Choroid plexus epithelial cell (primary cell): ENCODE data around the gene EVL.
"Not testable (repeated sequence)": the region's sequence is repeated elsewhere in the genome, so short reads cannot be mapped to it uniquely, and the experiment has no call there.

Source experiments
- DNase-seq: peaks from one replicate; pipeline ENCODE4 v3.0.0-alpha.2; 2010; ENCODE audit warnings: low read depth
- H3K4me3 ChIP-seq: 2 replicates; pipeline ENCODE4 v1.5.1; 2011; ENCODE audit warnings: low read depth, mild to moderate bottlenecking, control low read depth, low read length, moderate library complexity
- CTCF ChIP-seq: conservative IDR thresholded peaks from 2 replicates; pipeline ENCODE4 v1.5.1; 2011; ENCODE audit warnings: low read depth, mild to moderate bottlenecking, control low read depth, inconsistent platforms, low read length, moderate library complexity

EVL gene

GRCh38 chr14:100150932-100151587, 85.8 kb downstream of the EVL start:
- H3K4me3 ChIP-seq: no peak overlapping the region
- no peak for DNase-seq
- no peak for TF ChIP-seq CTCF

DNA sequence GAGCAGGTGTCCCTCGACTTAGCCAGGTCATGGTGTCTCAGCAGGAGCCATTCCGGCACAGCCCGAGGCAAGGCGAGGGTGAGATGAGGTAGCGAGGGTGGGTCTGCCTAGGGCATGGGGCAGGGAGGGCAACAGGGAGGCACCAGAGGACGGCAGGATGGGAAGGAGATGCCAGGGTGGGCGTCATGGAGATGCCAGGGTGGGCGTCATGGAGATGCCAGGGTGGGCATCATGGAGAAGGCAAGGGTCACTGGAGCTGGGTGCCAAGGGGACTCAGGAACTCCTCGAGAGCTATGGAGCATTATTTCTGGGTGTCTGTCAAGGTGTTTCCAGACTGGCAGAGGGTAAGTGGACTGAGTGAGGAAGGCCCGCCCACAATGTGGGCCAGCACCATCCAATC, 86.9 kb downstream of the EVL start:
- DNase-seq: no peak
- H3K4me3 ChIP-seq: no peak overlapping the region
- TF ChIP-seq CTCF: no peak

DNA sequence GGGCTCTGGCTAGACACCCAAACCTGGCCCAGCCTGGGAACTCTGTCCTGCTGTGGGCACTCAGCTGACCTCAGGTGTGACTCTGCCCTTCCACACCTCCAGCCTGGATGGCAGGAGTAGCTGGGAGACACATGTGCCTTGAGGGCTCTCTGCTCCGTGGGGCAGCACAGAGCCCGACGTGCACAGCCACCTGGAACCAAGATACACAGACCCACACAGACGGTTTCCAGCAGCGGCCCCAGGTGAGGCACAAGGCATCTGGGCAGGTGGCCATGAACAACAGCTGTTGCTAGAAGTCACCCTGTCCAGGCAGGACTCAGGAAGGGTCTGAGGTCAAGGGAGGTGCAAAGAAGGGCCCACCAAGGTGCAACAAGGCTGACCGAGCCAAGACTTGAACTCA, 88.3 kb downstream of the EVL start:
- no peak for DNase-seq
- H3K4me3 ChIP-seq: no peak overlapping the region
- TF ChIP-seq CTCF: no peak

GRCh38 chr14:100155049-100155621, 89.9 kb downstream of the EVL start:
- H3K4me3 ChIP-seq: no peak overlapping the region
- DNase-seq: peak; percentile 33
- peak; percentile 75 for TF ChIP-seq CTCF

DNA sequence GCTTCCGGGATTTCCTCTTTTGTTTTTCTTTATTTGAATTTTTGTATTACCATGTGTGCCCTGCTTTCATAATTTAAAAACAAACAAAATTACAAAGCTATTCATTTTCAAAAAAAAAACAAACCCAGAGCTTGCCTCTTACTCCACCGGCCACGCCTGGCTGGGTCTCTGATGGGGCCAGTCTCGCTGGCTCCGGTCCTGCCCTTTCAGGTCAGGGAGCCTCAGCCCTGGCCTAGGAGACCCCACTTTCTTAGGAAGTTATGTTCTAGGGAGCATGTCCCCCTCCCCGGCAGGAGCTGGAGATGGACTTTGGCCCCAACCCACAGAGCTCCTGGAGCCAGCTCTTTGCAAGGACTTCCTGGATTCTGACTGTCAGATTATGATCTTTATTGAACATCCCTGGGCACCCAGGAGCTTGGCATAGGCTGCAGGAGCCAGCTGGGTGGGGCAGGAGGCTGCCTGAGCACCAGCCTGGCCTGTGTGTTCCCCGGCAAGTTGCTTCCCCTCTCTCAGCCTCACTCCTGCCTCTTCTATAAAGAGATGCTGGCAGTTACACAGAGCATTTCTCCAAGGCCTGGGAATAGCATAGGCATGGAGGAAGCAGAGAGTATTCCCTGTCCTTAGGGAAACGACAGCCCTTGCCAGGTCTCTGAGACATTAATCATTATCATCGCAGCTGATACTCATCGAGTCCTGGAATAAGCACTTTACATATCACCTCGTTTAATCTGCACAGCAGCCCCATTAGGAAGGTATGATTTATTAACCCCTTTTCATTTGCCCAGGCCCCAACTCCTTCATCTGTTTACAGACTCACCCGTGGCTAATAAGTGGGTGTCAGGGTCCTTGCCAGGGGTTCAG, 90.8 kb downstream of the EVL start:
- TF ChIP-seq CTCF: no peak
- H3K4me3 ChIP-seq: no peak overlapping the region
- DNase-seq: no peak

DNA sequence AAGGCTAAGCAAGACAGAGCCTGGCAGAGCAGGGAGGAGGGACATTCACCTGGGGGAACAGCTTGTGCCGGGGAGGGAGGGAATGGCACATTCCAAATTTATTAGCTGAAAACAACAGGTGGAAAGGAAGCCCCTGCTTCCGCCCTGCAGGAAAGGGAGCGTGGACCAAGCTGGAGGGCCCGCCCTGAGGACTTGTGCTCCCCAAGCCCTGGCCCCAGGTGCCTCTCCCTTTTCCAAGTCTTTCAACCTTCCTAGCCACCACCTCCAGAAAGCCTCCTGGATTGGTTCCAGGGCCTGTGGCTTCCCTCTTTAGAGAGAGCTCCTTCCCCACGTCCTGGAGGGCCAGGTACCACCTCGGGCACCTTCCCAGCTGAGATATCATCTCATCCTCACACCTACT, 91.6 kb downstream of the EVL start:
- no peak overlapping the region for H3K4me3 ChIP-seq
- TF ChIP-seq CTCF: no peak
- no peak for DNase-seq

DNA sequence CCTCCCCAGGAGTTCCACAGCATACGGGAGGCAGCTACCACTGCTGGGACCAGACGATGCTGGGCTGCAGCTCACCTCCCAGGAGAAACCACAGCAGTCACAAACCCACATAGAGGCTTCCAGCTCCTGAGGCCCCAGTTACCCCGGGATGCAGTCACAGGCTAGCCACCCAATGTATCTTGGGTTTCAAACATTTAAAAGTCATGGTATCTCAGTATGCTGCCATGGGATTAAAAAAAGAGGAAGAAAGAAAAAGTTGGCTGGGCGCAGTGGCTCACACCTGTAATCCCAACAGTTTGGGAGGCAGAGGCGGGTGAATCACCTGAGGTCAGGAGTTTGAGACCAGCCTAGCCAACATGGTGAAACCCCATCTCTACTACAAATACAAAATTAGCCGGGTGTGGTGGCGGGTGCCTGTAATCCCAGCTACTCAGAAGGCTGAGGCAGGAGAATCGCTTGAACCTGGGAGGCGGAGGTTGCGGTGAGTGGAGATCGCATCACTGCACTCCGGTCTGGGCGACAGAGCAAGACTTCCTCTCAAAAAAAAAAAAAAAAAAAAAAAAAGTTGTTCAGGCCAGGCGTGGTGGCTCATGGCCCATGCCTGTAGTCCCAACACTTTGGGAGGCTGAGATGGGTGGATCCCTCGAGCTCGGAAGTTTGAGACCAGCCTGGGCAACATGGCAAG, 92.5 kb downstream of the EVL start:
- not testable (repeated sequence) for DNase-seq, H3K4me3 ChIP-seq
